C4-2B (cell line): ENCODE results near the gene PDE4B.

Experiments
- CTCF ChIP-seq: fragments of 450-650 bp; conservative IDR thresholded peaks from 2 replicates; pipeline ENCODE4 v1.5.1; 2017; ENCODE audit warnings: mild to moderate bottlenecking
- ZFX ChIP-seq: fragments of 450-650 bp; IDR thresholded peaks from 2 replicates; pipeline ENCODE4 v1.6.1; 2017

GRCh38 chr1:66371233-66372005 lies 578.7 kb downstream of the PDE4B start:
- TF ChIP-seq CTCF, result no peak
- TF ChIP-seq ZFX, result no peak
